ENCODE data around the gene LRRC73. TPM values are rescaled to one million over a fixed set of nuclear protein-coding genes. Genes with fewer than 3 reads are reported as not detected.

Gene LRRC73
- total and polyA plus RNA-seq, 10 donors = 0.11 to 1.3 (median 0.64) TPM

- no peak for TF ChIP-seq CTCF (IDR thresholded peaks at IDR 0.05 in 8 of 11, conservative IDR thresholded peaks at IDR 0.05 in 3 of 11)
- no peak for TF ChIP-seq POLR2AphosphoS5 (IDR thresholded peaks at IDR 0.05)
- no peak for TF ChIP-seq POLR2A (IDR thresholded peaks at IDR 0.05)
- H3K27ac ChIP-seq = peak overlapping the region in 4 of 8 donors; percentile 64 to 78 (median 71)
- H3K27me3 ChIP-seq (replicated peaks in 1 of 7) = peaks cover 3 to 31% (median 10%) of the 10 kb centered on the region in 7 donors
- WGBS, 5 donors = 9 to 28% (median 12%) methylated on average over 22 to 69 of the region's 69 CpGs
- peaks cover 5 to 54% (median 46%) of the 10 kb centered on the region in 6 donors for H3K36me3 ChIP-seq
- H3K9me3 ChIP-seq = no peaks in the 10 kb centered on the region
- no peak for DNase-seq
- H3K4me1 ChIP-seq = peaks cover 21 to 90% (median 47%) of the 10 kb centered on the region in 6 donors
- peak overlapping the region; percentile 67 to 86 (median 80) for H3K4me3 ChIP-seq
- intact Hi-C loops (cut with DNase I; ENCODE audit: low total_unique reads) = loop anchor here (5.0 kb wide), 2 partner anchors 57 to 247 kb away; no protein-coding TSS in a partner anchor
Observed at GRCh38 chr6:43509142-43509983, 783 bp downstream of the LRRC73 start.

GRCh38 chr6:43508481-43509141 lies 1.5 kb downstream of the LRRC73 start:
- peaks cover 5 to 54% (median 46%) of the 10 kb centered on the region in 6 donors for H3K36me3 ChIP-seq
- H3K4me1 ChIP-seq = peaks cover 21 to 83% (median 41%) of the 10 kb centered on the region in 6 donors
- H3K27me3 ChIP-seq (replicated peaks in 1 of 7) = peaks cover 3 to 31% (median 10%) of the 10 kb centered on the region in 7 donors
- intact Hi-C loops (cut with DNase I; ENCODE audit: low total_unique reads) = loop anchor here (5.0 kb wide), 2 partner anchors 56 to 246 kb away; no protein-coding TSS in a partner anchor
- TF ChIP-seq CTCF (IDR thresholded peaks at IDR 0.05 in 8 of 11, conservative IDR thresholded peaks at IDR 0.05 in 3 of 11) = no peak
- no peak for TF ChIP-seq POLR2AphosphoS5 (IDR thresholded peaks at IDR 0.05)
- H3K27ac ChIP-seq = no peak overlapping the region
- peak overlapping the region in 2 of 8 donors; percentile 78 to 86 for H3K4me3 ChIP-seq
- 68 to 76% (median 73%) methylated on average over 8 of the region's 8 CpGs for WGBS, 5 donors
- peak; percentile 73 for DNase-seq
- H3K9me3 ChIP-seq = no peaks in the 10 kb centered on the region

GRCh38 chr6:43506667-43507471 lies 3.3 kb downstream of the LRRC73 start:
- Histone ChIP-seq H3K27me3 (replicated peaks in 1 of 7) (peaks cover 3 to 31% (median 10%) of the 10 kb centered on the region in 7 donors), H3K9me3 (no peaks in the 10 kb centered on the region), H3K4me3 (no peak overlapping the region), H3K27ac (peak overlapping the region in 4 of 8 donors; percentile 4 to 36 (median 15)), H3K4me1 (peaks cover 21 to 66% (median 37%) of the 10 kb centered on the region in 6 donors), H3K36me3 (peaks cover under 1 to 54% (median 45%) of the 10 kb centered on the region in 6 donors)
- TF ChIP-seq POLR2A (IDR thresholded peaks at IDR 0.05) = peak in 1 of 3 donors; percentile 5
- peak; percentile 43 to 66 (median 66) for TF ChIP-seq POLR2AphosphoS5 (IDR thresholded peaks at IDR 0.05)
- peak; percentile 87 to 99 (median 96) for TF ChIP-seq CTCF (IDR thresholded peaks at IDR 0.05 in 8 of 11, conservative IDR thresholded peaks at IDR 0.05 in 3 of 11)
- WGBS, 5 donors = 30 to 35% (median 31%) methylated on average over 12 to 14 of the region's 14 CpGs
- DNase-seq = peak; percentile 90
- intact Hi-C loops (cut with DNase I; ENCODE audit: low total_unique reads) = loop anchor here (5.0 kb wide), 2 partner anchors 55 to 245 kb away; no protein-coding TSS in a partner anchor

All from spleen (tissue), 11 donors.